HepG2 (cell line): Measurements from ENCODE around the gene SYPL1. TPM values are rescaled to one million over a fixed set of nuclear protein-coding genes. Genes with fewer than 3 reads are reported as not detected.

ENCODE experiments used
- ATAC-seq: fragments of 200-7000 bp; cut with Tn5 transposase; 3 replicates; pipeline ENCODE4 v1.9.1; 2020; ENCODE audit warnings: mild to moderate bottlenecking, moderate library complexity
- BruUV-seq: library from RNA; stranded (reverse); fragments of 400-500 nt; replicated peaks from 2 replicates; lab custom pipeline; 2021; lab: Mats Ljungman, UMichigan
- CTCF ChIA-PET: fragments of 300-600 bp; formaldehyde crosslinking; extraction: SDS; loops from one replicate; lab custom pipeline; 2021; ENCODE audit warnings: low total read pairs, inconsistent platforms, low intra/inter-chr PET ratio; lab: Yijun Ruan, JAX
- POLR2A ChIA-PET: fragments of 350-600 bp; sonication (Branson Sonifier 250); formaldehyde crosslinking; loops from one replicate; lab custom pipeline; 2020; ENCODE audit warnings: antibody characterized with exemption, inconsistent platforms; lab: Yijun Ruan, JAX
- DNase-seq: peaks from one replicate; pipeline ENCODE4 v3.0.0-alpha.2; 2015; ENCODE audit warnings: low spot score
- FAIRE-seq: peaks from 3 replicates; lab custom pipeline; 2011; peaks lifted over from hg19 to GRCh38; lab: Jason Lieb, UNC
- H2AFZ ChIP-seq: one replicate; pipeline ENCODE4 v1.6.1; 2011; ENCODE audit warnings: low read length, inconsistent platforms
- H3K27ac ChIP-seq: fragments of 300-600 bp; 3 replicates; pipeline ENCODE4 v1.8.0; 2011; ENCODE audit warnings: mixed run types, mild to moderate bottlenecking, mixed read lengths, low read length, inconsistent platforms; ENCODE audit not compliant: insufficient read depth; ENCODE audit errors: extremely low read length
- H3K27me3 ChIP-seq, 2 experiments: fragments of 200-600 bp in 1 of 2; 2 replicates in 1 of 2; 3 replicates in 1 of 2; pipeline versions ENCODE4 v1.6.0 to v1.8.0; 2011; ENCODE audit warnings: low read length in 2 of 2, mild to moderate bottlenecking in 2 of 2, moderate library complexity in 2 of 2, inconsistent platforms in 1 of 2; ENCODE audit not compliant: insufficient read depth in 2 of 2, control insufficient read depth in 1 of 2
- H3K36me3 ChIP-seq, 2 experiments: fragments of 200-600 bp in 1 of 2; replicated peaks in 1 of 2; 2 replicates in 1 of 2; 3 replicates in 1 of 2; pipeline versions ENCODE4 v1.5.1 to v1.8.0; 2011; ENCODE audit warnings: low read length in 2 of 2, inconsistent platforms in 1 of 2; ENCODE audit not compliant: insufficient read depth in 2 of 2, control insufficient read depth in 1 of 2
- H3K4me1 ChIP-seq: 2 replicates; pipeline ENCODE4 v1.5.1; 2012; ENCODE audit warnings: low read length, inconsistent platforms; ENCODE audit not compliant: insufficient read depth
- H3K4me2 ChIP-seq: 2 replicates; pipeline ENCODE4 v1.6.0; 2011; ENCODE audit warnings: low read depth, low read length, inconsistent platforms
- H3K4me3 ChIP-seq, 3 experiments: fragments of 200-600 bp in 1 of 3; sonication (generic), shearing (Covaris generic) in 1 of 3; replicated peaks in 1 of 3; 2 replicates each; pipeline ENCODE4 v1.5.1; 2011 to 2016; ENCODE audit warnings: low read length in 3 of 3, inconsistent platforms in 2 of 3, low read depth in 2 of 3, mild to moderate bottlenecking in 2 of 3, control low read depth in 1 of 3, mixed read lengths in 1 of 3; ENCODE audit not compliant: insufficient read depth in 1 of 3
- H3K79me2 ChIP-seq: one replicate; pipeline ENCODE4 v1.6.1; 2011; ENCODE audit warnings: low read length, inconsistent platforms; ENCODE audit not compliant: insufficient read depth
- H3K9ac ChIP-seq: 2 replicates; pipeline ENCODE4 v1.6.0; 2011; ENCODE audit warnings: mild to moderate bottlenecking, low read depth, low read length, inconsistent platforms; ENCODE audit not compliant: insufficient read depth
- H3K9me3 ChIP-seq: 2 replicates; pipeline ENCODE4 v1.5.1; 2012; ENCODE audit warnings: mild to moderate bottlenecking, low read length
- H4K20me1 ChIP-seq: 2 replicates; pipeline ENCODE4 v1.6.0; 2011; ENCODE audit warnings: inconsistent platforms, mild to moderate bottlenecking, low read length, moderate library complexity; ENCODE audit not compliant: insufficient read depth
- ELF4 ChIP-seq: sonication (generic); formaldehyde crosslinking; IDR thresholded peaks from 2 replicates; pipeline ENCODE4 v1.5.0; 2020; ENCODE audit warnings: missing genetic modification reagents, mild to moderate bottlenecking, moderate library complexity, borderline replicate concordance
- MBNL3 ChIP-seq: fragments of 250-450 bp; sonication (Bioruptor Pico); conservative IDR thresholded peaks from 2 replicates; pipeline ENCODE4 v1.8.0; 2022; ENCODE audit warnings: mild to moderate bottlenecking, inconsistent platforms
- PRMT3 ChIP-seq: sonication (generic); formaldehyde crosslinking; IDR thresholded peaks from 2 replicates; pipeline ENCODE4 v1.8.1; 2022; ENCODE audit warnings: low read depth, mild to moderate bottlenecking, moderate library complexity, missing genetic modification reagents, borderline replicate concordance
- SETDB1 ChIP-seq: sonication (generic); formaldehyde crosslinking; IDR thresholded peaks from 2 replicates; pipeline ENCODE4 v1.5.1; 2020; ENCODE audit warnings: missing genetic modification reagents, mild to moderate bottlenecking, borderline replicate concordance
- TBX3 ChIP-seq: fragments of 450-650 bp; IDR thresholded peaks from 2 replicates; pipeline ENCODE4 v1.6.1; 2017; ENCODE audit warnings: antibody characterized with exemption, mild to moderate bottlenecking, inconsistent platforms, borderline replicate concordance
- ZFX ChIP-seq: sonication (generic); formaldehyde crosslinking; IDR thresholded peaks from 2 replicates; pipeline ENCODE4 v1.4.0; 2020; ENCODE audit warnings: mild to moderate bottlenecking, low read depth, missing genetic modification reagents, moderate library complexity
- ZNF207 ChIP-seq: fragments of 450-650 bp; IDR thresholded peaks from 2 replicates; pipeline ENCODE4 v1.6.1; 2016; ENCODE audit warnings: antibody characterized with exemption, borderline replicate concordance
- WGBS: methylation state at CpG from one replicate; pipeline ENCODE4 v1.1.6; 2017; ENCODE audit warnings: low lambda C conversion rate; 5-methylcytosine and 5-hydroxymethylcytosine counted together
- in situ Hi-C: cut with HindIII; loops from 2 replicates; pipeline ENCODE4 v1.10.0; 2017; ENCODE audit warnings: low pct_unique_long_range_greater_than_20kb; ENCODE audit not compliant: extremely low pct_ligation_motif_present
- intact Hi-C: fragments of 100-400 bp; cut with micrococcal nuclease; formaldehyde crosslinking; loops from one replicate; pipeline ENCODE4 v1.10.0; 2022; ENCODE audit not compliant: unreplicated experiment
- polyA plus RNA-seq, 8 experiments: library from polyadenylated mRNA; depleted of rRNA in 3 of 8; stranded (reverse) in 7 of 8; unstranded in 1 of 8; fragments of >200 nt; fragmentation: Illumina TruSeq in 4 of 8; extraction: Trizol in 4 of 8; gene quantifications; 2 replicates each; pipeline versions ENCODE4 v1.2.1 to v1.2.3, GENCODE V29; 2011 to 2016; ENCODE audit warnings: low read depth in 4 of 8, missing spikeins in 1 of 8, mixed read lengths in 1 of 8; ENCODE audit not compliant: insufficient read depth in 1 of 8
- total RNA-seq, 5 experiments: library from RNA; depleted of rRNA; stranded (reverse); fragments of >200 nt; fragmentation: Illumina TruSeq; extraction: Trizol; gene quantifications; 2 replicates each; pipeline ENCODE4 v1.2.3, GENCODE V29; 2016; ENCODE audit warnings: low read depth in 1 of 5
- TF ChIP-seq, protein P1 (sequence below): sonication (generic); formaldehyde crosslinking; conservative IDR thresholded peaks from 2 replicates; pipeline ENCODE4 v1.4.0; 2020; ENCODE audit warnings: missing genetic modification reagents

SYPL1 gene
- total and polyA plus RNA-seq, 2 of the 13 experiments (the other 11 are each of a cell fraction or from before 2014, with no cell fraction given) = 27.5 to 40.2 TPM

DNA sequence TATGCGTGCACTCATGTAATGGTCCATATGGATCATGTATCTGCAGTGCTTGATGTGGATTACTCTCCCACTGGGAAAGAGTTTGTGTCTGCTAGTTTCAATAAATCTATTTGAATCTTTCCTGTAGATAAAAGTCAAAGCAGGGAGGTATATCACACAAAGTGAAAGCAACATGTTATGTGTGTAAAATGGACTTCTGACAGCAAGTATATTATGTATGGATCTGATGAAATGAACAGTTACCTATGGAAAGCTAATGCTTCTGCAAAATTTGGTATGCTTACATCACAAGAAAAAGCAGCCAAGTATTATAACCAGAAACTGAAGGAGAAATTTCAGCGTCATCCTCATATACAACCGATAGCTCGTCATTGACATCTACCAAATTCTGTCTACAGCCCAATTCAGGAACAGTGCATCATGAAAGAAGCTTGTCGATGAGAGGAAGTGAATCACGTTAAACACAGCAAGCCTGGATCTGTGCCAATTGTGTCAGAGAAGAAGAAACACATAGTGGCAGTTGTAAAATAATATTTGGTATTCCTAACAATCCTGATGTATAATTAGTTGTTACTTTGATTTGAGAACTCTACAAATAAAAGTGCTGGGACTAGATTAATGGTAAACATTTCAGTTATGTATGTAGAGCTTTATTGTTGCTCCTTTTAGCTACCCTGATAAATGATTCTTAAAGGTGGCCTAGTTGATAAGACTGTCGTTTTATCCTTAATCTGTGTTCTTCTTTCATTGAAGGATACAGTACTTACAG is 14.2 kb upstream of the SYPL1 start:
- no peaks in the 10 kb centered on the region for H3K36me3 ChIP-seq
- no peak for FAIRE-seq
- intact Hi-C loops = no loop called here
- 48% methylated on average over 7 of the region's 7 CpGs for WGBS
- TF ChIP-seq ZNF207 (no peak), ELF4 (no peak), MBNL3 (no peak), TBX3 (no peak), SETDB1 (CRISPR knock-in tag) (no peak), ZFX (CRISPR knock-in tag) (no peak), PRMT3 (CRISPR knock-in tag) (no peak)
- TF ChIP-seq, protein P1, sequence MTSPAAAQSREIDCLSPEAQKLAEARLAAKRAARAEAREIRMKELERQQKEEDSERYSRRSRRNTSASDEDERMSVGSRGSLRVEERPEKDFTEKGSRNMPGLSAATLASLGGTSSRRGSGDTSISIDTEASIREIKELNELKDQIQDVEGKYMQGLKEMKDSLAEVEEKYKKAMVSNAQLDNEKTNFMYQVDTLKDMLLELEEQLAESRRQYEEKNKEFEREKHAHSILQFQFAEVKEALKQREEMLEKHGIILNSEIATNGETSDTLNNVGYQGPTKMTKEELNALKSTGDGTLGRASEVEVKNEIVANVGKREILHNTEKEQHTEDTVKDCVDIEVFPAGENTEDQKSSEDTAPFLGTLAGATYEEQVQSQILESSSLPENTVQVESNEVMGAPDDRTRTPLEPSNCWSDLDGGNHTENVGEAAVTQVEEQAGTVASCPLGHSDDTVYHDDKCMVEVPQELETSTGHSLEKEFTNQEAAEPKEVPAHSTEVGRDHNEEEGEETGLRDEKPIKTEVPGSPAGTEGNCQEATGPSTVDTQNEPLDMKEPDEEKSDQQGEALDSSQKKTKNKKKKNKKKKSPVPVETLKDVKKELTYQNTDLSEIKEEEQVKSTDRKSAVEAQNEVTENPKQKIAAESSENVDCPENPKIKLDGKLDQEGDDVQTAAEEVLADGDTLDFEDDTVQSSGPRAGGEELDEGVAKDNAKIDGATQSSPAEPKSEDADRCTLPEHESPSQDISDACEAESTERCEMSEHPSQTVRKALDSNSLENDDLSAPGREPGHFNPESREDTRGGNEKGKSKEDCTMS (CRISPR knock-in tag) = no peak
- in situ Hi-C loops = no loop called here
- ChIA-PET POLR2A (interaction anchor here (1.4 kb wide), 1 partner anchor 15 kb away, joined by 4 read pairs; the partner anchor contains the start of gene SYPL1), CTCF (no interaction called here)
- ATAC-seq = no peak
- no peak overlapping the region for H3K9ac ChIP-seq
- no peak overlapping the region for H2AFZ ChIP-seq
- H3K9me3 ChIP-seq = no peaks in the 10 kb centered on the region
- no peaks in the 10 kb centered on the region for H4K20me1 ChIP-seq
- H3K79me2 ChIP-seq = no peaks in the 10 kb centered on the region
- no peak overlapping the region for H3K4me2 ChIP-seq
- no TSS peak for BruUV-seq
- 0 out of 5 replicates have a peak, but pooled peaks cover 0 to 12% of the 10 kb centered on the region in 2 experiments for H3K27me3 ChIP-seq
- H3K4me1 ChIP-seq = no peaks in the 10 kb centered on the region; the same call in 1 of the 2 replicates
- no peak overlapping the region for H3K4me3 ChIP-seq
- no peak for DNase-seq
- H3K27ac ChIP-seq = no peak overlapping the region
